Adipocyte (in vitro differentiated cells): ENCODE results near the gene MED12.

ENCODE experiments used
- DNase-seq: peaks from one replicate; pipeline ENCODE4 v3.0.0-alpha.2; 2015; ENCODE audit warnings: low read depth
- H3K27me3 ChIP-seq: replicated peaks from 2 replicates; pipeline ENCODE4 v1.7.0; 2013; ENCODE audit warnings: mild to moderate bottlenecking, low read length, moderate library complexity; ENCODE audit not compliant: control insufficient read depth, insufficient read depth
- H3K36me3 ChIP-seq: 2 replicates; pipeline ENCODE4 v1.7.0; 2013; ENCODE audit warnings: low read length, mild to moderate bottlenecking, moderate library complexity; ENCODE audit not compliant: control insufficient read depth, insufficient read depth, severe bottlenecking
- H3K4me1 ChIP-seq: 2 replicates; pipeline ENCODE4 v1.7.0; 2013; ENCODE audit warnings: mild to moderate bottlenecking, low read length, moderate library complexity; ENCODE audit not compliant: control insufficient read depth, insufficient read depth
- H3K4me3 ChIP-seq: 2 replicates; pipeline ENCODE4 v1.7.0; 2013; ENCODE audit warnings: mild to moderate bottlenecking, low read length, moderate library complexity
- H3K9ac ChIP-seq: 2 replicates; pipeline ENCODE4 v1.7.0; 2013; ENCODE audit warnings: mild to moderate bottlenecking, low read length, moderate library complexity
- H3K9me3 ChIP-seq: 2 replicates; pipeline ENCODE4 v1.7.0; 2013; ENCODE audit warnings: mild to moderate bottlenecking, low read length, moderate library complexity; ENCODE audit not compliant: control insufficient read depth

The MED12 gene

DNA sequence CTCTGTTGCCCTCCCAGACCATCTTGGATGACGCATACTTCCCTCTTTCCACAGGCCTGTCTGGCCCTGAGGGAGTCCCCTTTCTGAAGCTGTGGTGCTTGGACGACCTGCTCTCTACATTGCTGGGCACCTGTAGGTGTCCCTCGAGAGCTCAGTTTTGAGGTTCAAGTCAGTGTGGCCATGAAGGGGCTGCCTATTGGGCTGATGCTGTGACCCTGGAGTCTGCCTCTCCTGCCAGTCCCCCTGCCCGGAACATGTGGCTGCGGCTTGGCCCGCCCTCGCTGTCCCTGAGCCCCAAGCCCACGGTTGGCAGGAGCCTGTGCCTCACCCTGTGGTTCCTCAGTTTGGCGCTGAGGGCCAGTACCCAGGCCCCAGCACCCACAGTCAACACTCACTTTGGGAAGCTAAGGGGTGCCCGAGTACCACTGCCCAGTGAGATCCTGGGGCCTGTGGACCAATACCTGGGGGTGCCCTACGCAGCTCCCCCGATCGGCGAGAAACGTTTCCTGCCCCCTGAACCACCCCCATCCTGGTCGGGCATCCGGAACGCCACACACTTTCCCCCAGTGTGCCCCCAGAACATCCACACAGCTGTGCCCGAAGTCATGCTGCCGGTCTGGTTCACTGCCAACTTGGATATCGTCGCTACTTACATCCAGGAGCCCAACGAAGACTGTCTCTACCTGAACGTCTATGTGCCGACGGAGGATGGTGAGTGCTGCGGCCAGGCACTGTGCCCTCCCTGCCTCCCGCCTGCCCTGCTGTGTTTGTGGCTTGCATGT, 29.3 kb downstream of the MED12 start:
- Histone ChIP-seq H3K9me3 (no peaks in the 10 kb centered on the region), H3K4me1 (no peaks in the 10 kb centered on the region), H3K36me3 (no peaks in the 10 kb centered on the region), H3K27me3 (peaks cover 19% of the 10 kb centered on the region), H3K4me3 (no peak overlapping the region), H3K9ac (no peak overlapping the region)
- no peak for DNase-seq

DNA sequence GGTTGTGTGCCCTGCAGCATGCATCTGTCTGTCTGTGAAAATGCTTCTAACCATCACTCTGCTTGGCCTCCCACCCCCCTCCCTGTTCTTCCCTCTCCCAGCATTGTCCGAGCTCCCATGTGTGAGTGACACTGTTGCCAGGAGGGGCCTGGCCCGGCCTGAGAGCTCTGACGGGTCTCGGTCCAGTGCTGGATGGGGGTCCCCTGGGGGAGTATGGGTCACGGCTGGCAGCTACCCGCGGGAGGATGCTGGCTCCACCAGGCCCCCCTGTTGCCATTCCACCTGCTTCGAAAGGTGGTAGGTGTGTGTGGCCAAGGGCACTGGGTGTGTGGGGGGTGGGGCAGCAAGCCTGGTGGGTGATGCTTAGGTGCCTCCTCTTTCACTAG, 29.9 kb downstream of the MED12 start:
- no peak for DNase-seq
- H3K4me1 ChIP-seq, result no peaks in the 10 kb centered on the region
- H3K9me3 ChIP-seq, result no peaks in the 10 kb centered on the region
- H3K36me3 ChIP-seq, result no peaks in the 10 kb centered on the region
- no peak overlapping the region for H3K9ac ChIP-seq
- H3K27me3 ChIP-seq, result peaks cover 24% of the 10 kb centered on the region
- H3K4me3 ChIP-seq, result no peak overlapping the region

DNA sequence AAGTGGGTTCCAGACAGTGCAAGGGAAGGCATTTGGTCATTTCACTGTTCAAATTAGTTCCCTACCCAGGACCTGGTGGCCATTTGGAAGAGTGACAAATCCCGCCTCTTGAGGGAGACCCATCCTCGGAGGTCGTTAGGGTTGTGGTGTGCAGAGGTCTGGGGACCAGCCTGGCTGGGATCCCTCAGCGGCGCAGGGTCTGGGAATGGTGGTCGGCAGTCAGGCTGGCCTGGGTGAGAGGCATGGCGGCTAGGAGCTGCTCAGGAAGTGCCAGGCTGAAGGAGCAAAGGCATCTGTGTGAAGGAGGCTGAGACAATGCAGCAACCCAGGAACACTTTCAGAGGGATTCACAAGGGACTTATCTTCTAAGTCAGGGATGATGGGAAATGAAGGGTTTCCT, 33.0 kb downstream of the MED12 start:
- peaks cover 43% of the 10 kb centered on the region for H3K27me3 ChIP-seq
- no peaks in the 10 kb centered on the region for H3K4me1 ChIP-seq
- no peaks in the 10 kb centered on the region for H3K9me3 ChIP-seq
- no peaks in the 10 kb centered on the region for H3K36me3 ChIP-seq
- no peak overlapping the region for H3K4me3 ChIP-seq
- DNase-seq, result no peak
- no peak overlapping the region for H3K9ac ChIP-seq

DNA sequence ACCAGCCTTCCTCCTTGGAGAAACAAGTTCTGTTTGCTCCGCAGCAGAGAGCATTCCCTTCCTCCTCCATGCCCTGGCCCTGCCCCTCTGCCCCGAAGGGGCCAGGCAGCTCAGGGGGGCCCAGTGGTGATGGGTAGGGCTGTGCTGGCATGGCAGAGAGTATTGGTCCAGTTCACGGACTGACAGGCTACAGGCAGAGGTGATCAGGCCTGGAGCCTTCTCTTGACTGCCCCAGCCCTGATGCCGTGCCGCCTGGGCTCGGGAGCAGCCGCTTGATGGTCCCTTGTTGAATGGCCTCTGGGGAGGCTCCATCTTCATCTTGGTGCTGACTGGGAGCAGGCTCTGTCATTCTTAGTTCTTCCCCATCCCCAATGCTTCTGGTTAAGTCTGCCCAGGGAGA, 35.8 kb downstream of the MED12 start:
- H3K4me1 ChIP-seq, result no peaks in the 10 kb centered on the region
- no peak for DNase-seq
- no peaks in the 10 kb centered on the region for H3K9me3 ChIP-seq
- no peak overlapping the region for H3K4me3 ChIP-seq
- H3K9ac ChIP-seq, result no peak overlapping the region
- H3K27me3 ChIP-seq, result peaks cover 52% of the 10 kb centered on the region
- H3K36me3 ChIP-seq, result no peaks in the 10 kb centered on the region

DNA sequence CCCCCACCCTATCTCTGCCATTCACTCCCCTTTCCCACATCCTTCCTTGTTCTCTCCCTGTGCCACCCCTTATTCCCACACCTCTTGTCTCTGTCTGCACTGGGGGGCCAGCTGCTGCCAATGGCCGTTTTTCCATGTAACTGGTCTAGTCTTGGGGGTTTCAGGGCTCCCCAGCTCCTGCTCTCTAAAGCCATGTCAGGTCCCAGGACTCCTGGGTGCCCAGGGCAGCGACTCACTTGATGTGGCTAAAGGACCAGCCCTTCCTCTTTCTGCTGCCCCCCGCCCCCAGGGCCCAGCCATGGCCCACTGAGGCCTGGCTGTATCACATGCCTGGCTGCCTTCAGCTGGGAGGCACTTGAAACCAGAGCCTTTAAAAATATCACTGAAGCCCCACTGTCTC, 36.2 kb downstream of the MED12 start:
- H3K9me3 ChIP-seq, result no peaks in the 10 kb centered on the region
- H3K27me3 ChIP-seq, result peaks cover 50% of the 10 kb centered on the region
- no peaks in the 10 kb centered on the region for H3K4me1 ChIP-seq
- no peak for DNase-seq
- H3K36me3 ChIP-seq, result no peaks in the 10 kb centered on the region
- H3K9ac ChIP-seq, result no peak overlapping the region
- H3K4me3 ChIP-seq, result no peak overlapping the region

DNA sequence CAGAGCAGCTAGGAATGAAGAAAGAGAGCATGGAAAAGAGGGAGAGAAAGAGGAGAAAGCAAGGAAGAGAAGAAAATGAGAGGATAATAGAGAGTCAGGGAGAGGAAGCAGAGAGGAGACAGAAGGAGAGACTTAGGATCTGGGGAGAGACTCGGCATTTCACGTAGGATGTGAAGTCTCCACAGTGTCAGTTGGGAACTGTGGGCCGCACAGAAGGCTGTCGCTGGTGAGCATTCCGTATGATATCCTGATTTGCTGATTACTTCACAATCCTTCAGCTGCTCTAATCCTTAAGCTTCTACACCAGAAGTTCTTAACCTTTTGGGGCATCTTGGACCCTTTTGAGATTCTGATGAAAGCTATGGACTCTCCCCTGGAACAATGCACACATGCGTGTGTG, 40.2 kb downstream of the MED12 start:
- no peaks in the 10 kb centered on the region for H3K9me3 ChIP-seq
- peaks cover 41% of the 10 kb centered on the region for H3K27me3 ChIP-seq
- H3K4me1 ChIP-seq, result no peaks in the 10 kb centered on the region
- DNase-seq, result no peak
- no peaks in the 10 kb centered on the region for H3K36me3 ChIP-seq
- H3K9ac ChIP-seq, result no peak overlapping the region
- H3K4me3 ChIP-seq, result no peak overlapping the region

DNA sequence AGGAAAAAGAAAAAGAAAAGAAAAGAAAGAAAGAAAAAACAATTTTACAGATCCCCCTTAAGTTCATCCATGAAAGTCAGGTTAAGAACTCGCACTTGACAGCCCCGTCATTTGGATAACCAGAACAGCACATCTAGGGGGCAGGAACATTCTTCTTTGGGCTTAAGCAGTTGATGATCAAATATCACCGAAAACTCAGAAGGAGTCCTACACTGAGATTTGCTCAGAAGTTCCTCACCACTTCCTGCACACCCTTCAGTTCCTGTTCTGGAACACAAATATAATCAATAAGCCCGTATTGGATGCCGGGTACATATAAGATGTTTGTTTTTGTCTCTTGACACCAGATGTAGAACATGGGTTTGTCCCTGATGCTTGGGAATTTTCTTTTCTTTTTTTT, 40.9 kb downstream of the MED12 start:
- Histone ChIP-seq H3K9ac (no peak overlapping the region), H3K4me3 (no peak overlapping the region), H3K9me3 (no peaks in the 10 kb centered on the region), H3K4me1 (no peaks in the 10 kb centered on the region), H3K27me3 (peaks cover 39% of the 10 kb centered on the region), H3K36me3 (no peaks in the 10 kb centered on the region)
- no peak for DNase-seq

DNA sequence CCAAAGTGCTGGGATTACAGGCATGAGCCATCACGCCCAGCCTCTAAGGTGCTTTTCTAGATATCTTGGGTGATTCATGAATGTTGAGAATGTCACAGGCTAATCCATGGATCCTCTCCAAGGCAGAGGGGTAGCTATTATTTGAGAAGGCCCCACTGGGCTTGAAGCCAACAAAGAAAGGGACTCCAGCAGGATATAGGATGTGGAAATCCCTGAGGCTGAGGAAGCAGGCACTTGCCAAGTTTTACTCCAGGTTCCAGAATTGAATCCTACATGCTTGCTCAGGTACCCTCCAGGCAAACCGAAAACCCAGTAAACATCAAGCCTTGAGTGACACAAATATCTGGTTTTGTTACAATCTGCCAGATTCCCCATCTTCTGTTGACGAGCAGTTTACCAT, 42.1 kb downstream of the MED12 start:
- H3K27me3 ChIP-seq, result peaks cover 39% of the 10 kb centered on the region
- H3K4me3 ChIP-seq, result no peak overlapping the region
- DNase-seq, result no peak
- H3K4me1 ChIP-seq, result no peaks in the 10 kb centered on the region
- H3K9me3 ChIP-seq, result no peaks in the 10 kb centered on the region
- H3K36me3 ChIP-seq, result no peaks in the 10 kb centered on the region
- no peak overlapping the region for H3K9ac ChIP-seq

DNA sequence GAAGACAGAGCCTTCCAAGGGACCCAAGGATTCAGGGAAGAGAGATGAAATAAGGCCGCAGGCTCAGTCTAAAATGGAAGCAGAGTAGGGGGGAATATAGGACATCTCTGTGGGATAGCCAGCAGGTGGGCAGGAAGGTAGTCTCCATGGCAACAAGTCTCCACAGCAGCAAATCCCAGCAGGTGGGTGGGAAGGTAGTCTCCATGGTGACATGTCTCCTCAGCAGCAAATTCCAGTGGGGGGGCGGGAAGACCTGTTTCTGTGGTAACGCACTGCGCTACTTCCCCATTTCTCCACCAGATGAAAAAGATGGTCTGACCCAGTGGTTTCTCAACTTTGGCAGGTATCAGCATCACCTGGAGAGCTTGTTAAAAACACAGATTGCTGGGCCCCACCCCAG, 44.6 kb downstream of the MED12 start:
- Histone ChIP-seq H3K9me3 (no peaks in the 10 kb centered on the region), H3K9ac (no peak overlapping the region), H3K27me3 (peaks cover 28% of the 10 kb centered on the region), H3K4me3 (no peak overlapping the region), H3K4me1 (no peaks in the 10 kb centered on the region), H3K36me3 (no peaks in the 10 kb centered on the region)
- DNase-seq, result no peak

DNA sequence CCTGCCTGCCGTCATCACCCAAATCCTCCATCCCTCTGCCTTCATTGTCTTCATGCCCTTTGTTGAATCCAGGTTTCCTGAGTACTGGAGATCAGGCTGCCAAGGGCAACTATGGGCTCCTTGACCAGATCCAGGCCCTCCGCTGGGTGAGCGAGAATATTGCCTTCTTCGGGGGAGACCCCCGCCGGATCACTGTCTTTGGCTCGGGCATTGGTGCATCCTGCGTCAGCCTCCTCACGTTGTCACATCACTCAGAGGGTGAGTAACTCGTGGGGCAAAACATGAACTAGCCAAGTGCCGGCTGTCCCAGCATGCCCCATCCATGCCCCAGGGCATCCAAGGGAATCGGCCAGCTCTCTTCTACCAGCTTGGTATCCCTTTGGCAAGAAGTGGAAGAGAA, 45.7 kb downstream of the MED12 start:
- Histone ChIP-seq H3K9me3 (no peaks in the 10 kb centered on the region), H3K4me1 (no peaks in the 10 kb centered on the region), H3K4me3 (no peak overlapping the region), H3K9ac (no peak overlapping the region), H3K27me3 (peaks cover 23% of the 10 kb centered on the region), H3K36me3 (no peaks in the 10 kb centered on the region)
- DNase-seq, result no peak

DNA sequence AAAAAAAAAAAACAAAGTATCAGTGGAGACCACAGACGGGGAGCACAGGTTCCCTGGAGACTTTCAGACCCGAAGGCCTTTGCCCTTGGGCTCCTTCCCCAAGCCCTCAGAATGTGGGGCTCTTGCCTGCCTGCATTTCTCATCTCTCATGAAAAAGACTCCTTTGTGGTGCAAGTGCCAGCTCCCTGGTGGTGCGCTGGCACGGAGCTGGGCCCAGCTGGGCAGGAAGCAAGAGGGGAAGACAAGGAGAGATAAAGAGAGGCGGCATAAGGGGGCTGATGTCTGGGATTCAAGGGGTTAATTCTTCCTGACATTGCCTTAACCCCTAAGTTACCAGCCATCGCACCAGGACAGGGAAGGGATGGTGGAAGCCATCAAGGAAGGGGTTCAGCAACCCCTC, 48.1 kb downstream of the MED12 start:
- H3K9me3 ChIP-seq, result no peaks in the 10 kb centered on the region
- H3K4me3 ChIP-seq, result no peak overlapping the region
- H3K27me3 ChIP-seq, result peaks cover 25% of the 10 kb centered on the region
- no peaks in the 10 kb centered on the region for H3K4me1 ChIP-seq
- H3K36me3 ChIP-seq, result no peaks in the 10 kb centered on the region
- no peak for DNase-seq
- H3K9ac ChIP-seq, result no peak overlapping the region
